GM21717 (cell line): ENCODE measurements around the gene DAAM2.

Source experiments
- ATAC-seq: cut with Tn5 transposase; IDR thresholded peaks from one replicate; pipeline ENCODE4 v1.9.1; 2021; ENCODE audit warnings: mild to moderate bottlenecking, moderate library complexity; ENCODE audit not compliant: unreplicated experiment

Gene DAAM2

GRCh38 chr6:39947611-39948068 is 155.5 kb downstream of the DAAM2 start:
- no peak for ATAC-seq

GRCh38 chr6:39948199-39948791 is 156.1 kb downstream of the DAAM2 start:
- ATAC-seq, result no peak

GRCh38 chr6:39950125-39950720 is 158.0 kb downstream of the DAAM2 start:
- ATAC-seq, result no peak

- no peak for ATAC-seq
These were observed 159.0 kb downstream of the DAAM2 start for GRCh38 chr6:39951191-39951590.

- ATAC-seq, result no peak
These were observed 159.5 kb downstream of the DAAM2 start for GRCh38 chr6:39951716-39952115.

GRCh38 chr6:39952167-39952566 is 160.0 kb downstream of the DAAM2 start:
- no peak for ATAC-seq

GRCh38 chr6:39953076-39953618 is 161.0 kb downstream of the DAAM2 start:
- no peak for ATAC-seq
